Endothelial cell of umbilical vein (primary cell): ENCODE data around the gene HDAC4. TPM values are rescaled to one million over a fixed set of nuclear protein-coding genes. Genes with fewer than 3 reads are reported as not detected.

Experiments used
- BruUV-seq: library from RNA; stranded (reverse); fragments of 400-500 nt; replicated peaks from 2 replicates; lab custom pipeline; 2021; lab: Mats Ljungman, UMichigan
- CTCF ChIA-PET: fragments of 300-600, 350-600 bp; sonication (Branson Sonifier 250); formaldehyde crosslinking; loops from one replicate; lab custom pipeline; 2021; ENCODE audit warnings: antibody characterized with exemption, inconsistent platforms; lab: Charles Lee
- POLR2A ChIA-PET: fragments of 300-600, 350-600 bp; sonication (Branson Sonifier 250); formaldehyde crosslinking; loops from one replicate; lab custom pipeline; 2021; ENCODE audit warnings: antibody characterized with exemption, inconsistent platforms; lab: Charles Lee
- DNase-seq: peaks from one replicate; pipeline ENCODE4 v3.0.0-alpha.2; 2011; ENCODE audit warnings: low read depth, low spot score
- FAIRE-seq: peaks from 2 replicates; lab custom pipeline; 2011; peaks lifted over from hg19 to GRCh38; lab: Jason Lieb, UNC
- H2AFZ ChIP-seq: 2 replicates; pipeline ENCODE4 v1.6.0; 2012; ENCODE audit warnings: low read depth, low read length, control low read depth, inconsistent platforms
- H3K27ac ChIP-seq: 2 replicates; pipeline ENCODE4 v1.5.1; 2011; ENCODE audit warnings: low read depth, mild to moderate bottlenecking, control low read depth, low read length, moderate library complexity; ENCODE audit not compliant: insufficient read depth
- H3K27me3 ChIP-seq, 2 experiments: 2 replicates each; pipeline versions ENCODE4 v1.6.0 to v1.6.1; 2011; ENCODE audit warnings: low read length in 2 of 2, mixed read lengths in 1 of 2; ENCODE audit not compliant: control insufficient read depth in 2 of 2, insufficient read depth in 2 of 2
- H3K36me3 ChIP-seq, 2 experiments: 2 replicates in 1 of 2; 3 replicates in 1 of 2; pipeline ENCODE4 v1.5.1; 2011; ENCODE audit warnings: low read length in 2 of 2, mild to moderate bottlenecking in 1 of 2, moderate library complexity in 1 of 2; ENCODE audit not compliant: control insufficient read depth in 2 of 2, insufficient read depth in 2 of 2; ENCODE audit errors: extremely low read depth in 1 of 2
- H3K4me1 ChIP-seq: 3 replicates; pipeline ENCODE4 v1.5.1; 2011; ENCODE audit warnings: mild to moderate bottlenecking, low read length; ENCODE audit not compliant: control insufficient read depth, insufficient read depth; ENCODE audit errors: extremely low read depth
- H3K4me2 ChIP-seq: 2 replicates; pipeline ENCODE4 v1.6.1; 2011; ENCODE audit warnings: low read length, control low read depth, mixed read lengths; ENCODE audit not compliant: insufficient read depth
- H3K4me3 ChIP-seq, 3 experiments: fragments of 200-600 bp in 1 of 3; sonication (generic), shearing (Covaris generic) in 1 of 3; replicated peaks in 1 of 3; 2 replicates each; pipeline ENCODE4 v1.5.1; 2011 to 2016; ENCODE audit warnings: control low read depth in 3 of 3, low read length in 3 of 3, mild to moderate bottlenecking in 2 of 3, inconsistent platforms in 1 of 3, low read depth in 1 of 3, moderate library complexity in 1 of 3; ENCODE audit not compliant: insufficient read depth in 1 of 3
- H3K79me2 ChIP-seq: 2 replicates; pipeline ENCODE4 v1.6.0; 2012; ENCODE audit warnings: low read length, inconsistent platforms; ENCODE audit not compliant: control insufficient read depth, insufficient read depth
- H3K9ac ChIP-seq: replicated peaks from 2 replicates; pipeline ENCODE3; 2011; ENCODE audit warnings: low read length, control low read depth; ENCODE audit not compliant: insufficient read depth; ENCODE audit errors: extremely low read depth
- H3K9me1 ChIP-seq: replicated peaks from 3 replicates; pipeline ENCODE4 v1.6.0; 2011; ENCODE audit warnings: mild to moderate bottlenecking, low read length; ENCODE audit not compliant: control insufficient read depth, insufficient read depth; ENCODE audit errors: extremely low read depth
- H3K9me3 ChIP-seq: replicated peaks from 2 replicates; pipeline ENCODE4 v1.5.1; 2012; ENCODE audit warnings: low read length, inconsistent platforms; ENCODE audit not compliant: control insufficient read depth, insufficient read depth
- H4K20me1 ChIP-seq: replicated peaks from 2 replicates; pipeline ENCODE3; 2011; ENCODE audit warnings: mild to moderate bottlenecking, low read length; ENCODE audit not compliant: control insufficient read depth, insufficient read depth; ENCODE audit errors: extremely low read depth
- EZH2 ChIP-seq: IDR thresholded peaks from 2 replicates; pipeline ENCODE4 v1.6.1; 2012; ENCODE audit warnings: borderline replicate concordance, low read depth, mild to moderate bottlenecking, moderate library complexity, low read length, inconsistent platforms; ENCODE audit not compliant: severe bottlenecking
- FOS ChIP-seq: IDR thresholded peaks from 2 replicates; pipeline ENCODE4 v1.6.1; 2011; ENCODE audit warnings: mild to moderate bottlenecking, low read length, moderate library complexity, borderline replicate concordance; ENCODE audit not compliant: insufficient read depth
- GATA2 ChIP-seq: IDR thresholded peaks from 2 replicates; pipeline ENCODE4 v1.7.0; 2011; ENCODE audit warnings: low read depth, mild to moderate bottlenecking, moderate library complexity, mixed read lengths, low read length; ENCODE audit not compliant: insufficient read length, insufficient read depth
- JUN ChIP-seq: IDR thresholded peaks from 2 replicates; pipeline ENCODE4 v1.6.1; 2011; ENCODE audit warnings: borderline replicate concordance, low read depth; ENCODE audit not compliant: insufficient read length, insufficient read depth
- MYC ChIP-seq: IDR thresholded peaks from one replicate; pipeline ENCODE4 v1.6.1; 2011; ENCODE audit warnings: mild to moderate bottlenecking, low read depth, low read length
- POLR2A ChIP-seq: IDR thresholded peaks from 2 replicates; pipeline ENCODE4 v1.6.1; 2012; ENCODE audit warnings: low read depth, mild to moderate bottlenecking, control low read depth, low read length
- POLR2AphosphoS5 ChIP-seq: IDR thresholded peaks from 2 replicates; pipeline ENCODE4 v1.6.1; 2012; ENCODE audit warnings: low read depth, mild to moderate bottlenecking, control low read depth, low read length, moderate library complexity; ENCODE audit not compliant: insufficient read depth
- dilution Hi-C: fragments of 300-500 bp; cut with MboI; formaldehyde crosslinking; loops from one replicate; pipeline ENCODE4 v1.15.0; 2019; ENCODE audit warnings: low sequenced_read_pairs; ENCODE audit not compliant: extremely low pct_ligation_motif_present
- intact Hi-C: fragments of 100-400 bp; cut with micrococcal nuclease; formaldehyde crosslinking; loops from one replicate; pipeline ENCODE4 v1.10.0; 2022
- polyA plus RNA-seq, 4 experiments: library from polyadenylated mRNA; depleted of rRNA in 3 of 4; stranded (reverse) in 3 of 4; unstranded in 1 of 4; fragments of >200 nt; gene quantifications; 2 replicates each; pipeline versions ENCODE4 v1.2.1 to v1.2.3, GENCODE V29; 2011 to 2012; ENCODE audit warnings: missing spikeins in 1 of 4
- total RNA-seq: library from RNA; stranded (reverse); gene quantifications from 2 replicates; pipeline ENCODE4 v1.2.3, GENCODE V29; 2021
- TF ChIP-seq, protein P1 (sequence below): IDR thresholded peaks from 2 replicates; pipeline ENCODE4 v1.6.1; 2011; ENCODE audit not compliant: insufficient read depth, insufficient read length
- TF ChIP-seq, protein P2 (sequence below), 2 donors: IDR thresholded peaks; 1 replicate in 1 of 2; 2 replicates in 1 of 2; pipeline ENCODE4 v1.5.1; 2011; ENCODE audit warnings: low read length in 2 of 2, mild to moderate bottlenecking in 2 of 2, moderate library complexity in 2 of 2, control low read depth in 1 of 2, inconsistent platforms in 1 of 2, low read depth in 1 of 2; ENCODE audit not compliant: insufficient read depth in 1 of 2; ENCODE audit errors: extremely low read depth in 1 of 2

The HDAC4 gene
- total and polyA plus RNA-seq, 2 donors (not counting 3 experiments of a cell fraction or from before 2014, with no cell fraction given) = 13.4 to 33.0 TPM

GRCh38 chr2:239203443-239204135 lies 197.2 kb downstream of the HDAC4 start:
- TF ChIP-seq JUN = no peak
- TF ChIP-seq GATA2 = no peak
- TF ChIP-seq, protein P1, sequence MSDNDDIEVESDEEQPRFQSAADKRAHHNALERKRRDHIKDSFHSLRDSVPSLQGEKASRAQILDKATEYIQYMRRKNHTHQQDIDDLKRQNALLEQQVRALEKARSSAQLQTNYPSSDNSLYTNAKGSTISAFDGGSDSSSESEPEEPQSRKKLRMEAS = no peak
- no peak for TF ChIP-seq POLR2AphosphoS5
- TF ChIP-seq MYC = no peak
- TF ChIP-seq FOS = no peak
- TF ChIP-seq EZH2 = no peak
- TF ChIP-seq, protein P2, sequence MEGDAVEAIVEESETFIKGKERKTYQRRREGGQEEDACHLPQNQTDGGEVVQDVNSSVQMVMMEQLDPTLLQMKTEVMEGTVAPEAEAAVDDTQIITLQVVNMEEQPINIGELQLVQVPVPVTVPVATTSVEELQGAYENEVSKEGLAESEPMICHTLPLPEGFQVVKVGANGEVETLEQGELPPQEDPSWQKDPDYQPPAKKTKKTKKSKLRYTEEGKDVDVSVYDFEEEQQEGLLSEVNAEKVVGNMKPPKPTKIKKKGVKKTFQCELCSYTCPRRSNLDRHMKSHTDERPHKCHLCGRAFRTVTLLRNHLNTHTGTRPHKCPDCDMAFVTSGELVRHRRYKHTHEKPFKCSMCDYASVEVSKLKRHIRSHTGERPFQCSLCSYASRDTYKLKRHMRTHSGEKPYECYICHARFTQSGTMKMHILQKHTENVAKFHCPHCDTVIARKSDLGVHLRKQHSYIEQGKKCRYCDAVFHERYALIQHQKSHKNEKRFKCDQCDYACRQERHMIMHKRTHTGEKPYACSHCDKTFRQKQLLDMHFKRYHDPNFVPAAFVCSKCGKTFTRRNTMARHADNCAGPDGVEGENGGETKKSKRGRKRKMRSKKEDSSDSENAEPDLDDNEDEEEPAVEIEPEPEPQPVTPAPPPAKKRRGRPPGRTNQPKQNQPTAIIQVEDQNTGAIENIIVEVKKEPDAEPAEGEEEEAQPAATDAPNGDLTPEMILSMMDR (IDR thresholded peaks at IDR 0.05; ENCODE audit: extremely low read depth in 1 of 2, insufficient read depth in 1 of 2, low read depth in 1 of 2, low read length in 2 of 2) = no peak
- no peak for TF ChIP-seq POLR2A
- dilution Hi-C loops = no loop called here
- Histone ChIP-seq H3K4me2 (no peak overlapping the region), H4K20me1 (no peaks in the 10 kb centered on the region), H3K79me2 (no peaks in the 10 kb centered on the region), H3K36me3 (no peaks in the 10 kb centered on the region), H3K4me3 (no peak overlapping the region), H3K4me1 (no peaks in the 10 kb centered on the region), H2AFZ (no peak overlapping the region), H3K9me3 (no peaks in the 10 kb centered on the region), H3K9me1 (no peaks in the 10 kb centered on the region), H3K9ac (no peak overlapping the region), H3K27ac (no peak overlapping the region), H3K27me3 (no peaks in the 10 kb centered on the region)
- ChIA-PET CTCF (no interaction called here), POLR2A (no interaction called here)
- intact Hi-C loops = no loop called here
- no TSS peak for BruUV-seq
- FAIRE-seq (no peak), DNase-seq (no peak)
